Measurements from ENCODE around the gene STARD13. TPM values are rescaled to one million over a fixed set of nuclear protein-coding genes. Genes with fewer than 3 reads are reported as not detected.

STARD13 gene
- total RNA-seq, 6 donors from 2014 or later = 43.6 to 76.5 (median 63.7) TPM

- Histone ChIP-seq H3K36me3 (peaks cover 0 to 10% (median 0%) of the 10 kb centered on the region in 4 donors), H3K9me3 (no peaks in the 10 kb centered on the region), H3K27me3 (no peaks in the 10 kb centered on the region), H3K4me1 (peaks cover 46 to 76% (median 74%) of the 10 kb centered on the region in 4 donors), H3K27ac (peak overlapping the region in 1 of 4 donors; percentile 58), H3K4me3 (no peak overlapping the region)
- DNase-seq (no peak), ATAC-seq (ENCODE audit: low FRiP score in 2 of 2) (no peak)
- TF ChIP-seq CTCF (IDR thresholded peaks at IDR 0.05) = no peak
- no peak for TF ChIP-seq POLR2AphosphoS5 (IDR thresholded peaks at IDR 0.05)
- TF ChIP-seq EP300 (IDR thresholded peaks at IDR 0.05) = no peak
These were observed 20.4 kb downstream of the STARD13 start for GRCh38 chr13:33265133-33265532.

- WGBS, 2 donors = 61 to 74% methylated on average over 4 of the region's 4 CpGs
- ATAC-seq (ENCODE audit: low FRiP score in 2 of 2) (no peak), DNase-seq (peak in 1 of 2 donors; percentile 66)
- Histone ChIP-seq H3K27me3 (no peaks in the 10 kb centered on the region), H3K36me3 (peaks cover 0 to 10% (median 0%) of the 10 kb centered on the region in 4 donors), H3K27ac (peak overlapping the region; percentile 1 to 58 (median 33)), H3K4me1 (peaks cover 47 to 76% (median 75%) of the 10 kb centered on the region in 4 donors), H3K9me3 (no peaks in the 10 kb centered on the region), H3K4me3 (no peak overlapping the region)
- TF ChIP-seq CTCF (IDR thresholded peaks at IDR 0.05) (no peak), EP300 (IDR thresholded peaks at IDR 0.05) (no peak), POLR2A (IDR thresholded peaks at IDR 0.05) (no peak), POLR2AphosphoS5 (IDR thresholded peaks at IDR 0.05) (no peak)
These were observed 21.0 kb downstream of the STARD13 start for GRCh38 chr13:33264620-33264978.

- H3K4me3 ChIP-seq = no peak overlapping the region
- WGBS, 2 donors = 91 to 94% methylated on average over 5 of the region's 5 CpGs
- H3K27me3 ChIP-seq = no peaks in the 10 kb centered on the region
- peaks cover 0 to 6% (median 0%) of the 10 kb centered on the region in 4 donors for H3K36me3 ChIP-seq
- TF ChIP-seq POLR2AphosphoS5 (IDR thresholded peaks at IDR 0.05) = peak in 1 of 2 donors; percentile 6
- no peak for TF ChIP-seq POLR2A (IDR thresholded peaks at IDR 0.05)
- H3K9me3 ChIP-seq = no peaks in the 10 kb centered on the region
- ATAC-seq (ENCODE audit: low FRiP score in 2 of 2) = no peak
- peaks cover 42 to 76% (median 75%) of the 10 kb centered on the region in 4 donors for H3K4me1 ChIP-seq
- peak overlapping the region; percentile 1 to 58 (median 33) for H3K27ac ChIP-seq
- no peak for DNase-seq
These were observed 21.5 kb downstream of the STARD13 start for GRCh38 chr13:33263976-33264619.

GRCh38 chr13:33263484-33263883, 22.1 kb downstream of the STARD13 start:
- no peak for TF ChIP-seq POLR2A (IDR thresholded peaks at IDR 0.05)
- H3K4me3 ChIP-seq = no peak overlapping the region
- peaks cover 0 to 5% (median 0%) of the 10 kb centered on the region in 4 donors for H3K36me3 ChIP-seq
- DNase-seq = no peak
- no peaks in the 10 kb centered on the region for H3K27me3 ChIP-seq
- H3K9me3 ChIP-seq = no peaks in the 10 kb centered on the region
- peak overlapping the region in 2 of 4 donors; percentile 56 to 69 for H3K27ac ChIP-seq
- no peak for ATAC-seq (ENCODE audit: low FRiP score in 2 of 2)
- 75 to 83% methylated on average over 5 of the region's 5 CpGs for WGBS, 2 donors
- H3K4me1 ChIP-seq = peaks cover 45 to 77% (median 76%) of the 10 kb centered on the region in 4 donors

GRCh38 chr13:33262997-33263396, 22.6 kb downstream of the STARD13 start:
- DNase-seq = no peak
- 47 to 72% methylated on average over 2 of the region's 2 CpGs for WGBS, 2 donors
- peak in 1 of 2 donors; percentile 30 for ATAC-seq (ENCODE audit: low FRiP score in 2 of 2)
- H3K4me1 ChIP-seq = peaks cover 50 to 76% (median 76%) of the 10 kb centered on the region in 4 donors
- H3K9me3 ChIP-seq = no peaks in the 10 kb centered on the region
- TF ChIP-seq POLR2AphosphoS5 (IDR thresholded peaks at IDR 0.05) (no peak), CTCF (IDR thresholded peaks at IDR 0.05) (no peak), EP300 (IDR thresholded peaks at IDR 0.05) (no peak), POLR2A (IDR thresholded peaks at IDR 0.05) (no peak)
- H3K27me3 ChIP-seq = no peaks in the 10 kb centered on the region
- H3K4me3 ChIP-seq = no peak overlapping the region
- peak overlapping the region in 3 of 4 donors; percentile 23 to 69 (median 56) for H3K27ac ChIP-seq
- H3K36me3 ChIP-seq = peaks cover 0 to 5% (median 0%) of the 10 kb centered on the region in 4 donors

- DNase-seq = no peak
- H3K9me3 ChIP-seq = no peaks in the 10 kb centered on the region
- no peak for ATAC-seq (ENCODE audit: low FRiP score in 2 of 2)
- no peak overlapping the region for H3K4me3 ChIP-seq
- no peaks in the 10 kb centered on the region for H3K27me3 ChIP-seq
- 58 to 62% methylated on average over 2 of the region's 2 CpGs for WGBS, 2 donors
- peak overlapping the region in 3 of 4 donors; percentile 20 to 69 (median 56) for H3K27ac ChIP-seq
- no peak for TF ChIP-seq EP300 (IDR thresholded peaks at IDR 0.05)
- TF ChIP-seq CTCF (IDR thresholded peaks at IDR 0.05) = no peak
- TF ChIP-seq POLR2A (IDR thresholded peaks at IDR 0.05) = no peak
- TF ChIP-seq POLR2AphosphoS5 (IDR thresholded peaks at IDR 0.05) = no peak
- peaks cover 50 to 78% (median 76%) of the 10 kb centered on the region in 4 donors for H3K4me1 ChIP-seq
- peaks cover 0 to 5% (median 0%) of the 10 kb centered on the region in 4 donors for H3K36me3 ChIP-seq
These were observed 23.0 kb downstream of the STARD13 start for GRCh38 chr13:33262594-33262993.
